ENCODE measurements around the gene ATP1A4.

Gene ATP1A4

DNA sequence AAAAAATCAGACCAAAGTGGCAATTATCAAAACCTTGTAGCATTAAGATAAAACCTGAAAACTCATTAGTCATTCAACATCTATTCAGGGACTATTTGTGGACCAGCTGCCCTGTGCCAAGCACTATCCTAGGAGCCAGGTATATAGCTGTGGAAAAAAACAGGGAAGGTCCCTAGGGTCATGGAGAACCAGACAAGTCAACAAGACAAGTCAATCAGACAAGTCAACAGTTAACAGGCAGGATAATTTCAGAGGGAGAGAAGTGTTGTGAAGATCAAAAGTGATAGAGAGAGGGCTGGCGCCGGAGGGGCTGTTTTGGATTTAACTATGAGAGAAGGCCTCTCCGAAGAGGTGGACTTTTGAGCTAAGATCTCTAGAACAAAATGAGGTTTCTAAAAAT lies 3.3 kb upstream of the ATP1A4 start:
- DNase-seq, result no peak

DNA sequence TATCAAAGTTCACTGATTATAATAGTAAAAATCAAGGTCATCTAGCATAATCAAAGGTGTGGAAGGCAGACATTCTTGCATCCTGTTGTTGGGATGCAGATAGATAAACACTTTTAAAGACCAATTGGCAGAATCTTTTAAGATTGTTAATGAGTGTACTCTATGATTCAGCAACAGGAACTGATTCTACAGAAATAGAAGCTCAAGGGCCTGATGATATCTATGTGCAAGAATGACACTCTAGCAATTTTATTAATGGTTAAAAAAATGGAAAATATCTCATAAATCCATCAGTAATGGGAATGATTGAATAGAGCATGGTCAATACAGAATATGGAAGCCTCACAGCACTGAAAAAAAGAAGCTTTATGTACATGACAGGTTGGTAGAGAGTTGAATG lies 2.2 kb upstream of the ATP1A4 start:
- no peak for DNase-seq

DNA sequence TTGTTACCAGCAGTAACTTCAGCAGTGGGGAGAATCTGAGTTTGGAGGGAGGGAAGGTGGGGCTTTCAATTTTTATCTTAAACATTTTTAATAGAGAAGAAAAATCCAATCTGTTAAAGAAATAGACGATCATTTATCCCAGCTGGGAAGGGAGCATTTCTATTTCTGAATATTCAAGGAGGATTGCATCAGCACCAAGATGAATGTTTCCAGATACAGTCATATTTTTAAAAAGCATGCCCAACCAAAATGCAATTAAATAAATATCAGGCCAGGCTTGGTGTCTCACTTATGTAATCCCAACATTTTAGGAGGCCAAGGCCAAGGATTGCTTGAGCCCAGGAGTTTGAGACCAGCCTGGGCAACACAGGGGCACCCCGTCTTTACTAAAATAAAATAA lies 1.7 kb upstream of the ATP1A4 start:
- no peak for DNase-seq

DNA sequence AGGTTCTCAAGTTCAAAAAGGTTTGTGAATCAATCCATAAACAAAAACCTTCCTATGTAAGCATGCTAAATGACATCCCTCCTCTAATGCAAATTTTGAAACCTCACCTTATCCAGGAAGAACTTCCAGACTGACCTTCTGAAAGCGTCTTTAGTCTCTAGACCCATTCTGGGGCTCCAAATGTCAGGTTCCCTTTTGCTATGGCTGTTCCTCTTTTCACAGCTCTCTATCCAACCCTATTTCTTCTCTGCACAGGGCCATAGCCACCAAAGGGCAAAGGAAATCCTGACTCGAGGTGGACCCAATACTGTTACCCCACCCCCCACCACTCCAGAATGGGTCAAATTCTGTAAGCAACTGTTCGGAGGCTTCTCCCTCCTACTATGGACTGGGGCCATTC lies 3.4 kb downstream of the ATP1A4 start:
- DNase-seq, result no peak

DNA sequence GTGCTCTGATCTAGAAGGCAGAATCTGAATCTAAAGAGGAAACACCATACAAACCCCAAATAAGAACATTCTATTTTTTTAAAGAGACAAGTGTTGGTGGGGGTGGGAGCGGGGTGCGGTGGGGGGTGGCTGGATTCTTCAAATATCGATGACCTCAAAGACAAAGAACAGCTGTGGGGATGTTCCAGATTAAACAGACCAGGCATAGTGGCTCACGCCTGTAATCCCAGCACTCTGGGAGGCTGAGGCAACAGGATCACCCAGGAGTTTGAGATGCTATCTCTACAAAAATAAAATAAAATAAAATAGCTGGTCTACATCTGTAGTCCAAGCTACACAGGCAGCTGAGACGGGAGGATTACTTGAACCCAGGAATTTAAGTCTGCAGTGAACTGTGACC lies 5.0 kb downstream of the ATP1A4 start:
- DNase-seq, result no peak

DNA sequence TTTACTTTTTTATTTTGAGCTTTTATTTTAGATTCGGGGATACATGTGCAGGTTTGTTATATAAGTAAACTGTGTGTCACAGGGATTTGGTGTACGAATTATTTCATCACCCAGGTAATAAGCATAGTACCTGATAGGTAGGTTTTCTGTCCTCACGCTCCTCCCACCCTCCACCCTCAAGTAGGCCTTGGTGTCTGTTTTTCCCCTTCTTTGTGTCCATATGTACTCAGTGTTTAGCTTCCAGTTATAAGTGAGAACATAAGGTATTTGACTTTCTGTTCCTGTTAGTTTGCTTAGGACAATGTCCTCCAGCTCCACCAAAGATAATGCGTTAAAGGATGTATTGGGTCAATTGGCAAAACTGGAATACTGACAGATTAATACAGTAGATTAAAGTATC lies 5.8 kb downstream of the ATP1A4 start:
- DNase-seq, result no peak

DNA sequence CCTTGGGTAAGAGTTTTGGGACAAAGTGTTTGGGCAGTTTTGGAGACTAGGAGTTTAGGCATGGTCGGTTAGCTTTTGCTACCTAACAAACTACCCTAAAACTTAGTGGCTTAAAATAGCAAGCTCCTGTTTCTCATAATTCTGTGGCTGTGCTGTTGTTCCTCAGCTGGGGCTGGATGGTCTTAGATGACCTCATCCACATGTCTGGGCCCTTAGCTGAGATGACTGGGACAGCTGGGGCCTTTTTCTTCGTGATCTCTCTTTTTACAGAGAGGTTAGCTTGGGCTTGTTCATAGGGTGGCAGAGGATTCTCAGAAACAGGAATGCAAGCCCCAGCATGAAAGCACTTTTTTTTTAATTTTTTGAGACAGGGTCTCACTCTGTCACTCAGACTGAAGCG lies 6.6 kb downstream of the ATP1A4 start:
- no peak for DNase-seq

DNA sequence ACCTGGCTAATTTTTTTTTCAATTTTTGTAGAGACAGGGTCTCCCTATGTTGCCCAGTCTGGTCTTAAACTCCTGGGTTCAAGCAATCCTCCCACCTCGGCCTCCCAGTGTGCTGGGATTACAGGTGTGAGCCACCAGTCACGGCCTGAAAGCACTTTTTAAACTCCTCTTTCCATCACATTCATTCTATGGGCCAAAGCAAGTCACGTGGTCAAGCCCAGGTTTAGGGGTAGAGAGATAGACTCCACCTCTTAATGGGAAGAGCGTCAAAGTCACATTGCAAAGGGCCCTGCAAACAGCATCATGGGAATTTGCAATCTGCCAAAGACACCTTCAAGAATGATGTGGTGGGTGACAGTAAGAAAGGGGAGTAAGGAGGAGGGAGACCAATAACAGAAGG lies 7.1 kb downstream of the ATP1A4 start:
- DNase-seq, result no peak

DNA sequence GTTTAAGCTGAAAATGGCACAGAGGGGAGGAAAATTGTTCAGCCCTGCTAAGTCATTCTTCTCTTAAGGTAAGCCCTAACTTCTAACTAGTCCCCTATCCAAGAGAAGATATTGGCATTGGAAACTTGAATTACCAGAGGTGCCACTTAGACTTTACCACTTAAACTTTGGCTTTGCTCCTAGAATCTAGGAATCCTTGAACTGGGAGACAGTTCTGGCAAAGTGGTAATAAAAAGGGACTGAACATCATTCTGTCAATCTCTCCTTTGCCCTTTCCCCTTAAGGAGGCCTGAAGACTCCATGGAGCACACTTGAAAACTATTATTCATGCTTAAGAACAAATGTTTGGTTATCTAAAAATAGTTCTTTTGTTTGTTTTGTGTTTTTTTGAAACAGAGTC lies 8.4 kb downstream of the ATP1A4 start:
- DNase-seq, result peak; percentile 8

DNA sequence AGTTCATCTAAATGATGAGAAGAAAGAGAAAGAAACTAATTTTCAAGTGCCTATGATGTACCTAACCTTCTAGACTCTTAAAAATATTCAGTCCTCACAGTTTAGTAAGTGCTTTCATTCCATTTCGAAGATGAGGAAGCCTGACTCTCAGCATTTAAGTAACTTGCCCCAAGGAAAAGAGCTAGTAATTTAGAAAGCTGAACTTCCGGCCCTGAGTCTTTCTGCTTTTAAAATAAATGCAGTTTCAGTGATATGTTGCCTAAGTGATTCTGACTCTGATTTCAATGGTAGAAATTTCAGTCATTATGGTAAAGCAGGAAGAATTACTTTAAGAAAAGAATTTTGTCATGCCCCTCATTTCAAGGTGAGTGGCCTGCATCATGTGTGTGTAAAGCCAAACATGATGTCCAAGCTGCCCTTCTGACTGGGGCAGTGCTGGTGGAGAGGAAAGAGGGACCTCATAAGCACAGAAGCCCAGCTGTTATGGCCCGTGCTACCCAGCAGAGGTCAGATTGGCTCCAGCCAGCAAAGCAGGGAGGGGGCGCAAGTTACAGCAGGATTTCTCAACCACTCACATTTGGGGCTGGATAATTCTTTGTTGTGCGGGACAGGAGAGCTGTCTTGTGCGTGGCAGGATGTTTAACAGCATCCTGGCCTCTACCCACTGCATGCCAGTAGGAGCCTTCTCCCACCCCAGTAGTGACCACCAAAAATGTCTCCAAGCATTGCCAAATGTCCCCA lies 10.7 kb downstream of the ATP1A4 start:
- no peak for DNase-seq

DNA sequence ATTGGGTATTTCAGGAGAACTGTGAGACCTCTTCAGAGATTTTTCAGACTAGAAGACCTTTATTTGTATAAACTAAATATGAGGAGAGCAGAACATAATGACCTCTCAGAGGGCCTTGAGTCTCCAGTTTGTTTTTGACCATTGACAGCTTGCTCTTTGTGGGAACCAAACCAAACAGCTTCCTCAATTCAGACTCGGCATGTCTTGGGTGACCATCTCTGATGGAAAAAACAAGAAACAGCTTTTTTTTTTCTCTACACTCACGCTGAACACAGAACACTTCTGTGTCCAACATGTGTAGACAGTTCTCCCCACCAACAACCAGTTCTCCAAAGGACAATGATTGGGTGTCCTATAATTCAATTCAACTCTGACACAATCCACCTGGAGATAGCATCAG lies 11.5 kb downstream of the ATP1A4 start:
- DNase-seq, result no peak

DNA sequence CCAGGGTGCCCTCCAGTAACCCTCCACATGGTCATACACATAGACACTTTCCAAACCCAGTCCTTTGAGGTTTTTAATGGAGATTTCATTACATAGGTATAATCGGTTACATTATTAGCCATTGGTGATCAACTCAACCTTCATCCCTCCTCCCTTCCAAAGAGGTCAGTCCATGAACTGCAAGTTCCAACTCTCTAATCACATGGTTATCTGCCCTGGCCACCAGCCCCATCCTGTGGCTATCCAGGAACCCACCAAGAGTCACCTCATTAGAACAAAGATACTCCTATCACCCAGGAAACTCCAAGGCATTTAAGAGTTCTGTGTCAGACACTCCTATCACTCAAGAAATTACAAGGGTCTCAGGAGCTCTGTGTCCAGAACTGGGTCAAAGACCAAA lies 12.2 kb downstream of the ATP1A4 start:
- DNase-seq, result no peak

DNA sequence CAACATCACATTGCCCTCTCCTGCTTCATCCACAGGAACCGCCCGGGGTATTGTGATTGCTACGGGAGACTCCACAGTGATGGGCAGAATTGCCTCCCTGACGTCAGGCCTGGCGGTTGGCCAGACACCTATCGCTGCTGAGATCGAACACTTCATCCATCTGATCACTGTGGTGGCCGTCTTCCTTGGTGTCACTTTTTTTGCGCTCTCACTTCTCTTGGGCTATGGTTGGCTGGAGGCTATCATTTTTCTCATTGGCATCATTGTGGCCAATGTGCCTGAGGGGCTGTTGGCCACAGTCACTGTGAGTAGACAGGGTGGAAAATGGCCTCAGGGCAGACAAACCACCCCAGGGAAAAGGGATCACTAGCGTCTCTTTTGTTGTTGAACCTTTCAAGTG lies 12.7 kb downstream of the ATP1A4 start:
- DNase-seq, result no peak

DNA sequence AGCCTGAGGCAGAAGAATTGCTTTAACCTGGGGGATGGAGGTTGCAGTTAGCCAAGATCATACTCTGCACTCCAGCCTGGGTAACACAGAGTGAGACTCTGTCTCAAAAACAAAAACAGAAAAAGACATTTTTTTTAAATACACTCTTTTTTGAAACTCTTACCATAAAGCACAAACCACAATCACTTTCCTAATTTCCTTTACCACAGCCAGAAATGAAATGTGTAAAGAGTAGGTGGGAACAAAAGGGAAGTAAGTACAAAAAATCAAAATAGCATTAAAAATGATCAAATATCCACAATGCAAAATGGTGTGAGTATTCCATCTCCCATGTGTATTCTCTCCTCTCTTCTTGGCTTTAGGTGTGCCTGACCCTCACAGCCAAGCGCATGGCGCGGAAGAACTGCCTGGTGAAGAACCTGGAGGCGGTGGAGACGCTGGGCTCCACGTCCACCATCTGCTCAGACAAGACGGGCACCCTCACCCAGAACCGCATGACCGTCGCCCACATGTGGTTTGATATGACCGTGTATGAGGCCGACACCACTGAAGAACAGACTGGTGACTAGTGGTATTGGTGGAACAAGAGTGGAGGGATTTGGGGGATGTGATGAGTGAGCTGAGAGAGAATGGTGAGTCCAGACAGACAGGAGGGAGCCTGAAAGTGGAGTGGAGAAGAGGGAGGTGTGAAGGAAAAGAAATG lies 14.9 kb downstream of the ATP1A4 start:
- DNase-seq, result no peak

DNA sequence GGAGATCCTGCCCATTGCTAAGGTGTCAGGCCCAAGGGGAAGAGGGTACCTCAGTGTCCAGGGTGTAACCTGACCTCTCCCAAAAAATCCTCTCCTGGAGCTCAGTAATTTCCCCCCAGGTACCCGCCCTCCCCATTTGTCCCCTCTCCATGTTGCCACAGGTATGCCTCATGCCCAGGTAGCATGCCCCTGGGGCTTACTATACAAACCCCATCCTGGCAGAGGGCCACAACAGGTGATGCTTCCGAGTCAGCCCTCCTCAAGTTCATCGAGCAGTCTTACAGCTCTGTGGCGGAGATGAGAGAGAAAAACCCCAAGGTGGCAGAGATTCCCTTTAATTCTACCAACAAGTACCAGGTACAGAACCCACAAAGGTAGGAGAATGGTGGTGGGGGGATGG lies 15.7 kb downstream of the ATP1A4 start:
- no peak for DNase-seq

DNA sequence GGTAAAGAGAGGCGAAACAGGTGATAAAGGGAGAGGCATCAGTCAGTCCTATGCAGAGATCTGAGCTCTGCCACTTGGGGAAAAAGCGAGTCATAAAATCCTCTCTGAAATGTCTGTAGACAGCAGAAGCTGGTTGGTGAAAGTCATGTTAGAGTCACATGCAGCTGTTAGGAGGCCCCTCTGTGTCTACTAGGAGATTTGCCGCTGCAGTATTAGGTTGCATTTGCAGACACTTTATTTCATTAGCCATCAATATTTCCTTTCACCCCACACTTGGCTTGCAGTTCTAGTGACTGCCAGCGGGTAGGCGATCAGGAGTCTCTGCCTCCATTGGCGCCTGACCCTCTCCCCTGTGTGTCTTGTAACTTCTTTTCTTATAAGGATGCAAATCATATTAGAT lies 16.2 kb downstream of the ATP1A4 start:
- DNase-seq, result no peak

DNA sequence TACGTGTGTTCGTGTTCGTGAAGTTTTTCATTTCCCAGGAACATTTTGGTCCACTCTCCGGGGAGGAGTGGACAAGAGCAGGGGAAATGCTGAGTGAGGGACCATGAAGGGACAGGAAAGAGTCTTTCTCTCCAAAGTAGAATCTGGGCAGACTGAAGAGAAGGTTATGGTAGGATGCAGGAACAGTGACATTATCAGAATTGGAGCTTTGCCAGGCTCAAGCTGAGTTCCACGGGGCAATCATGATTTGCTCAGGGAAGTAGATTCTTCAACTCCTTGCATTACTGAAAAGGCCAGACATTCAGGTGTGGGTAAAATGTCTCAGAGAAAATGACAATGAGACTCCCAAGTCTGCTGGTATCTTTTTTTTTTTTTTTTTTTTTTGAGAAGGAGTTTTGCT lies 16.6 kb downstream of the ATP1A4 start:
- DNase-seq, result no peak

DNA sequence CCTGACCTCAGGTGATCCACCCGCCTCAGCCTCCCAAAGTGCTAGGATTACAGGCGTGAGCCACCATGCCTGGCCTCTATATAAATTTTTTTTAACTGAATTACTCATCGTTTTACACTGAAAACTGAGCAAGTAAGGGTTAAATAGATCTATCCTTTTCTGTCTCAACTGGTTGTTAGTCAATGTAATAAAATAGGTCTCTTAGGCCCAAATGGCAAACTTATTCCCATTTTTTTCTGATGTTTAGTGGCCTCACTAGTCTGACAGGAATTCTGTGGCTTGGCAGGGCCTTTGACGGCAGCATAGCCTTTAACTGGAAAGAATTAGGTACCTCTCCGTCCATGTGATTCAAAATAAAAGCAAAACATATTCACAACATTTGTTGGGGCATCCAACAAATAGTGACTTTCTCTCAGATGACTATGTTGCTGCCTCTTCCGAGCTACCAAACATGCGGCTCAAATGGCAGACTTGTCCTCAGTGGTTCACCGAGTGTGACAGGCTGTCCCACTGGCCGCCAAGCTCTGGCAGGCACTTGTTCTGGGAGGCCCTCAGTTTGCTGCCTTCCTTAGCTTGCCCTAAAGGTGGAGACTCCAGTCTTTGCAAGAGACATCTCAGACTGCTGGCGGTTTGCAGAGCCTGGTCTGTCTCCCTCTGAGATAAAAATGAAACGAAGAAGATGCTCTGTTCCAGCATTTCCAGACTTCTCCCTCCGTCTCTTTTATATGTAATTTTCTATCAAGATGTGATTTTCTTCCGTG lies 17.4 kb downstream of the ATP1A4 start:
- no peak for DNase-seq

DNA sequence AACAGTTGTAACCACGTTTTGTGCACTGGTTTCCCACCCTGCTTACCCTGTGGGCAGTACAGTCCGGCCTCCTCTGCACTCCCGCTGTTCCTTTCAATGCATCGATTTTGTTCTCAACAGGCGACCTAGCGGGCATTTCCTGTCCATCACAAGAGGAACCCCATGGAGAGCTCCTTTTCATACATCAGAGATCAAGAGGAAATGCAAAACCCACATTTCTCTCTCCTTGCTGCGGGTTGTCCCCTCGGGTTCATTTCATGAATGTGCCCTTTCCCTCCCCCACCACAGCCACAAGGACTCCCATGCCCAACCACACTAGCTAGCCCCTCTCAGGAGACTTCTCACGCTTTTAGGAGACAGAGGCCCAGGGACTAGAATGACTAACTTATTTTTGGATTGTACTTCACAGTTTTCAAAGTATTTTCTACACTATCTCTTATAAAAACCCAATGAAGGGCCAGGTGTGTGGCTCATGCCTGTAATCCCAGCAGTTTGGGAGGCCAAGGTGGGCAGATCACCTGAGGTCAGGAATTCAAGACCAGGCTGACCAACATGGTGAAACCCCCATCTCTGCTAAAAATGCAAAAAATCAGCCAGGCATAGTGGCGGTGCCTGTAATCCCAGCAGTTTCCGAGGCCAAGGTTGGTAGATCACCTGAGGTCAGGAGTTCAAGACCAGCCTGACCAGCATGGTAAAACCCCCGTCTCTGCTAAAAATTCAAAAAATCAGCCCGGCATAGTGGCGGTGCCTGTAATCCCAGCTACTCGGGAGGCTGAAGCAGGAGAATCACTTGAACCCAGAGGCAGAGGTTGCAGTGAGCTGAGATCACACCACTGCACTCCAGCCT lies 18.4 kb downstream of the ATP1A4 start:
- no peak for DNase-seq

DNA sequence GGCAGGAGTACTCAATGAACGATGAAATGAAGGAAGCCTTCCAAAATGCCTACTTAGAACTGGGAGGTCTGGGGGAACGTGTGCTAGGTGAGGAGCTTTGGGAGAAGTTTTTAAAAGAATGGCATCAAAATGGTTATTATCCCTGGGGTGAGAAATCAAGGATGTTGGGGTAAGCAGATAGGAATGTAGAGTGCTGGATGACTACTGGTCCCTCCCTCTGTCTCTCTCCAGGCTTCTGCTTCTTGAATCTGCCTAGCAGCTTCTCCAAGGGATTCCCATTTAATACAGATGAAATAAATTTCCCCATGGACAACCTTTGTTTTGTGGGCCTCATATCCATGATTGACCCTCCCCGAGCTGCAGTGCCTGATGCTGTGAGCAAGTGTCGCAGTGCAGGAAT lies 20.0 kb downstream of the ATP1A4 start:
- DNase-seq, result no peak

DNA sequence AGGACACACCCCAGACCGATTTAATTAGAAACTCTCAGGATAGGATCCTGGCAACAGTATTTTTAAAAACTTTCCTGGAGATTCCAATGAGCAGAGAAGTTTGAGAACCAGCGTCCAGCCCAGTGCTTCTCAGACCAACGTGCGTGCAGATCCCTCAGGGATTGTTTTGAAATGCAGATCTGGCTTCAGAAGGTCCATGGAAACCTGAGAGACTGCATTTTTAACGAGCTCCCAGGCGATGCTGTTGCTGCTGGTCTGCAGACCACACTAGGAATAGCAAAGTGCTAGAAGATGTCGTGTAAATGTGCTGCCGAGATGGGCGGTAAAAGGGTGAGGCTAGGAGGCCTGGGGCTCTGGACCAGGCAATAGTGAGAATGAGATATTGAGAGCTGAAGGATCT lies 20.6 kb downstream of the ATP1A4 start:
- DNase-seq, result no peak

DNA sequence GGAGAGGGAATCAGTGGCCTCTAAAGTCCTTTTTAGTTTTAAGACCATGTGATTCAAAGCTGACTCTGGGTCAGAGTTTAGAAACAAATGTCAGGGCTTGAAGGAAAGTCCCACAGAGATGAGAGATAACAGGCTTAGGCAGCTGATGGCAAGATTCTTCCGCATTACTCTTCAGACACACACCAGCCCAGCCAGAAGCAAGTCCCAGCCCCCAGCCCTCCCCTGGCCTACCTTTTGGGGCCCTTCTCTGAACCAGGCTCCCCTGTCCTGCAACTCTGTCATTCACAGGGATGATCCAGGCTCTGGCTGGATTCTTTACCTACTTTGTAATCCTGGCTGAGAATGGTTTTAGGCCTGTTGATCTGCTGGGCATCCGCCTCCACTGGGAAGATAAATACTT lies 25.8 kb downstream of the ATP1A4 start:
- DNase-seq, result no peak

DNA sequence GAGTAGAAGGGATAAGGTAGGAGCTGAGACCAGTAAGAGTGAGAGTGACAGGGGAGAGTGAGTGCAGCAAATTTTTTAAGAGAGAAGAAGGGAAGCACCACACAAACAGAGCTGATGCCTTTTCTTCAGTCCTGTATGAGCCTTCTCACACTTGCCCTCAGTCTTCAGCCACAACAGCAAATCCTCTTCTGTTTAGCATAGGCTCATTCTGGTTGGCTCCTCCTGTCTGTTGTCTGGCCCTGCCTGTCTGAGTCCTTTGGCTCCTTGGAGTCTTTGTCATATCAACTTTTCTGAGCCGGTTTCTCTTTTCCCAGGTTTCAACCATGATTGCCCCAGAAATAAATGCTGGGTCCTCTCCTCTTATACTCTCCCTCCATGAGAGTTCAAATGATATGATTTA lies 26.3 kb downstream of the ATP1A4 start:
- DNase-seq, result no peak

All from NCI-H2029 (cell line).